HEK293 (cell line): Measurements from ENCODE around the gene PDE4D.

ENCODE experiments used
- CTCF ChIA-PET: fragments of 350-600 bp; formaldehyde crosslinking; extraction: SDS; loops from one replicate; lab custom pipeline; 2021; ENCODE audit warnings: antibody characterized with exemption; lab: Yijun Ruan, JAX
- POLR2A ChIA-PET: fragments of 300-600 bp; formaldehyde crosslinking; extraction: SDS; loops from one replicate; lab custom pipeline; 2020; ENCODE audit warnings: antibody characterized with exemption, inconsistent platforms; lab: Yijun Ruan, JAX
- H3K27ac ChIP-seq: fragments of 200-500 bp; sonication (Bioruptor generic); 2 replicates; pipeline ENCODE4 v1.5.1; 2014; ENCODE audit warnings: low read depth, low read length, control low read depth, inconsistent platforms; ENCODE audit errors: extremely low read depth
- H3K36me3 ChIP-seq, 2 experiments: fragments of 200-500 bp in 1 of 2; sonication (Bioruptor generic) in 1 of 2; 1 replicate in 1 of 2; 2 replicates in 1 of 2; pipeline ENCODE4 v1.5.1; 2014 to 2017; ENCODE audit warnings: inconsistent platforms in 2 of 2, low read length in 2 of 2; ENCODE audit not compliant: control insufficient read depth in 2 of 2, insufficient read depth in 1 of 2
- H3K4me1 ChIP-seq: fragments of 200-500 bp; sonication (Bioruptor generic); 2 replicates; pipeline ENCODE4 v1.5.1; 2014; ENCODE audit warnings: mild to moderate bottlenecking, low read length, inconsistent platforms; ENCODE audit not compliant: control insufficient read depth, insufficient read depth
- H3K4me3 ChIP-seq: 2 replicates; pipeline ENCODE4 v1.5.1; 2011; ENCODE audit warnings: low read depth, mild to moderate bottlenecking, control low read depth, low read length, moderate library complexity
- H3K9me3 ChIP-seq: fragments of 200-500 bp; sonication (Bioruptor generic); 2 replicates; pipeline ENCODE4 v1.5.1; 2014; ENCODE audit warnings: low read depth, low read length, inconsistent platforms; ENCODE audit not compliant: control insufficient read depth, insufficient read depth
- GLIS2 ChIP-seq: fragments of 450-650 bp; formaldehyde crosslinking; IDR thresholded peaks from 2 replicates; pipeline ENCODE4 v1.5.1; 2016; ENCODE audit warnings: missing biosample characterization, missing genetic modification characterization
- IKZF3 ChIP-seq: fragments of 450-650 bp; IDR thresholded peaks from 2 replicates; pipeline ENCODE4 v1.5.0; 2018; ENCODE audit warnings: missing biosample characterization, mild to moderate bottlenecking, missing genetic modification characterization, moderate library complexity
- MZF1 ChIP-seq: fragments of 450-650 bp; formaldehyde crosslinking; IDR thresholded peaks from 2 replicates; pipeline ENCODE4 v1.5.1; 2017; ENCODE audit warnings: missing biosample characterization, missing genetic modification characterization, borderline replicate concordance
- OVOL3 ChIP-seq: fragments of 450-650 bp; formaldehyde crosslinking; IDR thresholded peaks from 2 replicates; pipeline ENCODE4 v1.5.1; 2016; ENCODE audit warnings: missing biosample characterization, missing genetic modification characterization
- PRDM1 ChIP-seq: fragments of 450-650 bp; formaldehyde crosslinking; IDR thresholded peaks from 2 replicates; pipeline ENCODE4; 2016; ENCODE audit warnings: missing biosample characterization, missing genetic modification characterization
- PRDM6 ChIP-seq: fragments of 450-650 bp; formaldehyde crosslinking; IDR thresholded peaks from 2 replicates; pipeline ENCODE4 v1.5.1; 2017; ENCODE audit warnings: missing biosample characterization, missing genetic modification characterization
- WT1 ChIP-seq: fragments of 450-650 bp; formaldehyde crosslinking; IDR thresholded peaks from 2 replicates; pipeline ENCODE4 v1.5.1; 2016; ENCODE audit warnings: missing biosample characterization, missing genetic modification characterization
- ZBTB17 ChIP-seq: fragments of 450-650 bp; formaldehyde crosslinking; IDR thresholded peaks from 2 replicates; pipeline ENCODE4 v1.5.1; 2016; ENCODE audit warnings: missing biosample characterization, missing genetic modification characterization
- ZFHX2 ChIP-seq: fragments of 450-650 bp; formaldehyde crosslinking; conservative IDR thresholded peaks from 2 replicates; pipeline ENCODE4 v1.5.1; 2016; ENCODE audit warnings: missing biosample characterization, missing genetic modification characterization
- ZNF24 ChIP-seq: fragments of 450-650 bp; formaldehyde crosslinking; IDR thresholded peaks from 2 replicates; pipeline ENCODE4 v1.5.1; 2016; ENCODE audit warnings: missing biosample characterization, missing genetic modification characterization
- ZNF391 ChIP-seq: fragments of 450-650 bp; formaldehyde crosslinking; IDR thresholded peaks from 2 replicates; pipeline ENCODE4 v1.5.1; 2016; ENCODE audit warnings: low read depth, missing biosample characterization, missing genetic modification characterization, borderline replicate concordance
- ZNF394 ChIP-seq: fragments of 450-650 bp; formaldehyde crosslinking; IDR thresholded peaks from 2 replicates; pipeline ENCODE4 v1.5.1; 2016; ENCODE audit warnings: missing biosample characterization, missing genetic modification characterization, mild to moderate bottlenecking, moderate library complexity, borderline replicate concordance
- ZNF426 ChIP-seq: fragments of 450-650 bp; formaldehyde crosslinking; IDR thresholded peaks from 2 replicates; pipeline ENCODE4 v1.5.1; 2017; ENCODE audit warnings: missing biosample characterization, missing genetic modification characterization, mild to moderate bottlenecking, inconsistent platforms, moderate library complexity
- ZNF433 ChIP-seq: fragments of 450-650 bp; formaldehyde crosslinking; IDR thresholded peaks from 2 replicates; pipeline ENCODE4 v1.5.1; 2016; ENCODE audit warnings: missing biosample characterization, missing genetic modification characterization, low read depth
- ZNF510 ChIP-seq: fragments of 450-650 bp; formaldehyde crosslinking; IDR thresholded peaks from 2 replicates; pipeline ENCODE4 v1.5.1; 2018; ENCODE audit warnings: mild to moderate bottlenecking, missing genetic modification characterization, missing biosample characterization; ENCODE audit not compliant: insufficient replicate concordance
- ZNF521 ChIP-seq: fragments of 450-650 bp; formaldehyde crosslinking; IDR thresholded peaks from 2 replicates; pipeline ENCODE4 v1.5.1; 2017; ENCODE audit warnings: missing biosample characterization, mild to moderate bottlenecking, missing genetic modification characterization
- ZNF623 ChIP-seq: fragments of 450-650 bp; formaldehyde crosslinking; IDR thresholded peaks from 2 replicates; pipeline ENCODE4 v1.5.1; 2016; ENCODE audit warnings: missing biosample characterization, missing genetic modification characterization
- ZNF629 ChIP-seq: fragments of 450-650 bp; formaldehyde crosslinking; IDR thresholded peaks from 2 replicates; pipeline ENCODE4 v1.5.1; 2017; ENCODE audit warnings: missing biosample characterization, missing genetic modification characterization
- ZSCAN5A ChIP-seq: fragments of 450-650 bp; formaldehyde crosslinking; IDR thresholded peaks from 2 replicates; pipeline ENCODE4 v1.5.1; 2016; ENCODE audit warnings: missing biosample characterization, missing genetic modification characterization
- TF ChIP-seq, protein P1 (sequence below): fragments of 450-650 bp; formaldehyde crosslinking; conservative IDR thresholded peaks from 2 replicates; pipeline ENCODE4 v1.5.1; 2016; ENCODE audit warnings: low read depth, missing biosample characterization, missing genetic modification characterization
- TF ChIP-seq, protein P2 (sequence below): fragments of 450-650 bp; formaldehyde crosslinking; IDR thresholded peaks from 2 replicates; pipeline ENCODE4 v1.5.1; 2016; ENCODE audit warnings: missing biosample characterization, missing genetic modification characterization
- TF ChIP-seq, protein P3 (sequence below): fragments of 450-650 bp; formaldehyde crosslinking; IDR thresholded peaks from 2 replicates; pipeline ENCODE4 v1.5.0; 2017; ENCODE audit warnings: missing biosample characterization, missing genetic modification characterization, borderline replicate concordance

Gene PDE4D

DNA sequence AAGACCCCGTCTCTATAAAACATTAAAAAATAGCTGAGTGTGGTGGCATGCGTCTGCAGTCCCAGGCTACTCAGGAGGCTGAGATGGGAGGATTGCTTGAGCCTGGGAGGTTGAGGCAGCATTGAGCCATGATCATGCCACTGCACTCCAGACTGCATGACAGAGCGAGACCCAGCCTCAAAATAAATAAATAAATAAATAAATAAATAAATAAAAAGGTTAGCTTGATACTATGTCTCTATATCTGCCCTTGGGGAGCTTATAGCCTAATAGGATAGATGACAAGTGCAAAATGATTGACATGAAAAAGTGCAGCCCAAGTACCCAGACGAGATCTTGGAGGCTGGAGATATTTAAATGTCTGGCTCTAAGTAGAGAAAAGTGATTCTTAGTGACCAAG is 122.6 kb downstream of the PDE4D start:
- no peaks in the 10 kb centered on the region for H3K36me3 ChIP-seq
- no peak overlapping the region for H3K4me3 ChIP-seq
- CTCF ChIA-PET: no interaction called here
- peaks cover 19% of the 10 kb centered on the region for H3K4me1 ChIP-seq
- no peak overlapping the region for H3K27ac ChIP-seq
- POLR2A ChIA-PET: no interaction called here
- no peaks in the 10 kb centered on the region for H3K9me3 ChIP-seq
- TF ChIP-seq PRDM6 (tag by site-specific recombination): no peak
- TF ChIP-seq IKZF3 (tag by site-specific recombination): no peak
- TF ChIP-seq, protein P1, sequence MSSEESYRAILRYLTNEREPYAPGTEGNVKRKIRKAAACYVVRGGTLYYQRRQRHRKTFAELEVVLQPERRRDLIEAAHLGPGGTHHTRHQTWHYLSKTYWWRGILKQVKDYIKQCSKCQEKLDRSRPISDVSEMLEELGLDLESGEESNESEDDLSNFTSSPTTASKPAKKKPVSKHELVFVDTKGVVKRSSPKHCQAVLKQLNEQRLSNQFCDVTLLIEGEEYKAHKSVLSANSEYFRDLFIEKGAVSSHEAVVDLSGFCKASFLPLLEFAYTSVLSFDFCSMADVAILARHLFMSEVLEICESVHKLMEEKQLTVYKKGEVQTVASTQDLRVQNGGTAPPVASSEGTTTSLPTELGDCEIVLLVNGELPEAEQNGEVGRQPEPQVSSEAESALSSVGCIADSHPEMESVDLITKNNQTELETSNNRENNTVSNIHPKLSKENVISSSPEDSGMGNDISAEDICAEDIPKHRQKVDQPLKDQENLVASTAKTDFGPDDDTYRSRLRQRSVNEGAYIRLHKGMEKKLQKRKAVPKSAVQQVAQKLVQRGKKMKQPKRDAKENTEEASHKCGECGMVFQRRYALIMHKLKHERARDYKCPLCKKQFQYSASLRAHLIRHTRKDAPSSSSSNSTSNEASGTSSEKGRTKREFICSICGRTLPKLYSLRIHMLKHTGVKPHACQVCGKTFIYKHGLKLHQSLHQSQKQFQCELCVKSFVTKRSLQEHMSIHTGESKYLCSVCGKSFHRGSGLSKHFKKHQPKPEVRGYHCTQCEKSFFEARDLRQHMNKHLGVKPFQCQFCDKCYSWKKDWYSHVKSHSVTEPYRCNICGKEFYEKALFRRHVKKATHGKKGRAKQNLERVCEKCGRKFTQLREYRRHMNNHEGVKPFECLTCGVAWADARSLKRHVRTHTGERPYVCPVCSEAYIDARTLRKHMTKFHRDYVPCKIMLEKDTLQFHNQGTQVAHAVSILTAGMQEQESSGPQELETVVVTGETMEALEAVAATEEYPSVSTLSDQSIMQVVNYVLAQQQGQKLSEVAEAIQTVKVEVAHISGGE: peak; percentile 62
- no peak for TF ChIP-seq ZBTB17
- TF ChIP-seq ZNF426: peak; percentile 44
- peak; percentile 70; the same call in 1 of the 2 replicates for TF ChIP-seq ZNF394 (tag by site-specific recombination)
- no peak for TF ChIP-seq GLIS2
- no peak for TF ChIP-seq ZNF521 (tag by site-specific recombination)
- TF ChIP-seq ZSCAN5A (tag by site-specific recombination): no peak
- TF ChIP-seq MZF1 (tag by site-specific recombination): no peak
- no peak for TF ChIP-seq ZNF391 (tag by site-specific recombination)
- peak; percentile 62; the same call in 1 of the 2 replicates for TF ChIP-seq ZNF433
- TF ChIP-seq WT1 (tag by site-specific recombination): no peak
- peak; percentile 46 for TF ChIP-seq ZNF510 (tag by site-specific recombination)
- TF ChIP-seq ZNF24 (tag by site-specific recombination): no peak
- no peak for TF ChIP-seq PRDM1 (tag by site-specific recombination)
- TF ChIP-seq OVOL3 (tag by site-specific recombination): no peak
- no peak; the same call in 1 of the 2 replicates for TF ChIP-seq ZNF629 (tag by site-specific recombination)
- TF ChIP-seq, protein P2, sequence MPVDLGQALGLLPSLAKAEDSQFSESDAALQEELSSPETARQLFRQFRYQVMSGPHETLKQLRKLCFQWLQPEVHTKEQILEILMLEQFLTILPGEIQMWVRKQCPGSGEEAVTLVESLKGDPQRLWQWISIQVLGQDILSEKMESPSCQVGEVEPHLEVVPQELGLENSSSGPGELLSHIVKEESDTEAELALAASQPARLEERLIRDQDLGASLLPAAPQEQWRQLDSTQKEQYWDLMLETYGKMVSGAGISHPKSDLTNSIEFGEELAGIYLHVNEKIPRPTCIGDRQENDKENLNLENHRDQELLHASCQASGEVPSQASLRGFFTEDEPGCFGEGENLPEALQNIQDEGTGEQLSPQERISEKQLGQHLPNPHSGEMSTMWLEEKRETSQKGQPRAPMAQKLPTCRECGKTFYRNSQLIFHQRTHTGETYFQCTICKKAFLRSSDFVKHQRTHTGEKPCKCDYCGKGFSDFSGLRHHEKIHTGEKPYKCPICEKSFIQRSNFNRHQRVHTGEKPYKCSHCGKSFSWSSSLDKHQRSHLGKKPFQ: no peak
- peak; percentile 40; the same call in 1 of the 2 replicates for TF ChIP-seq ZNF623 (tag by site-specific recombination)
- TF ChIP-seq, protein P3, sequence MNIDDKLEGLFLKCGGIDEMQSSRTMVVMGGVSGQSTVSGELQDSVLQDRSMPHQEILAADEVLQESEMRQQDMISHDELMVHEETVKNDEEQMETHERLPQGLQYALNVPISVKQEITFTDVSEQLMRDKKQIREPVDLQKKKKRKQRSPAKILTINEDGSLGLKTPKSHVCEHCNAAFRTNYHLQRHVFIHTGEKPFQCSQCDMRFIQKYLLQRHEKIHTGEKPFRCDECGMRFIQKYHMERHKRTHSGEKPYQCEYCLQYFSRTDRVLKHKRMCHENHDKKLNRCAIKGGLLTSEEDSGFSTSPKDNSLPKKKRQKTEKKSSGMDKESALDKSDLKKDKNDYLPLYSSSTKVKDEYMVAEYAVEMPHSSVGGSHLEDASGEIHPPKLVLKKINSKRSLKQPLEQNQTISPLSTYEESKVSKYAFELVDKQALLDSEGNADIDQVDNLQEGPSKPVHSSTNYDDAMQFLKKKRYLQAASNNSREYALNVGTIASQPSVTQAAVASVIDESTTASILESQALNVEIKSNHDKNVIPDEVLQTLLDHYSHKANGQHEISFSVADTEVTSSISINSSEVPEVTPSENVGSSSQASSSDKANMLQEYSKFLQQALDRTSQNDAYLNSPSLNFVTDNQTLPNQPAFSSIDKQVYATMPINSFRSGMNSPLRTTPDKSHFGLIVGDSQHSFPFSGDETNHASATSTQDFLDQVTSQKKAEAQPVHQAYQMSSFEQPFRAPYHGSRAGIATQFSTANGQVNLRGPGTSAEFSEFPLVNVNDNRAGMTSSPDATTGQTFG (tag by site-specific recombination): no peak
- no peak for TF ChIP-seq ZFHX2
